Right atrium auricular region (tissue), 2 donors: ENCODE data around the gene PLCD3. TPM values are rescaled to one million over a fixed set of nuclear protein-coding genes. Genes with fewer than 3 reads are reported as not detected.
A peak's percentile ranks its signal among the peaks of the same experiment; 100 is the strongest.

Experiments
- DNase-seq: peaks from one replicate; pipeline ENCODE4 v3.0.0-alpha.2; 2019; ENCODE audit warnings: low spot score
- H3K27ac ChIP-seq, 2 donors: fragments of 200-600 bp; sonication (generic); 1 replicate in 1 of 2; 2 replicates in 1 of 2; pipeline ENCODE4 v1.5.1; 2016 to 2019
- H3K27me3 ChIP-seq, 2 donors: fragments of 200-600 bp; sonication (generic); one replicate each; pipeline versions ENCODE4 v1.5.1 to v1.6.0; 2017 to 2019
- H3K36me3 ChIP-seq: fragments of 200-600 bp; sonication (generic); one replicate; pipeline ENCODE4 v1.5.1; 2016
- H3K4me1 ChIP-seq, 2 donors: fragments of 200-600 bp; sonication (generic); one replicate each; pipeline versions ENCODE4 v1.5.1 to v1.6.0; 2017 to 2019
- H3K4me3 ChIP-seq, 2 donors: fragments of 200-600 bp; sonication (generic); 1 replicate in 1 of 2; 2 replicates in 1 of 2; pipeline ENCODE4 v1.5.1; 2017 to 2019; ENCODE audit warnings: mild to moderate bottlenecking in 1 of 2, moderate library complexity in 1 of 2
- H3K9me3 ChIP-seq, 2 donors: fragments of 200-600 bp; sonication (generic); one replicate each; pipeline ENCODE4 v1.5.1; 2019
- CTCF ChIP-seq, 2 donors: fragments of 200-600 bp; sonication (generic); IDR thresholded peaks; one replicate each; pipeline ENCODE4 v1.5.1; 2019; ENCODE audit warnings: antibody characterized with exemption in 2 of 2
- total RNA-seq, 2 donors: library from RNA; depleted of rRNA; stranded (reverse); fragments of >200 nt; gene quantifications; one replicate each; pipeline ENCODE4 v1.1.0, GENCODE V29; 2016

Gene PLCD3
- total RNA-seq, 2 donors from 2014 or later: 102 to 156 TPM

- Histone ChIP-seq H3K4me3 (no peak overlapping the region), H3K36me3 (no peaks in the 10 kb centered on the region), H3K27me3 (no peaks in the 10 kb centered on the region), H3K27ac (peak overlapping the region in 1 of 2 donors; percentile 48), H3K9me3 (no peaks in the 10 kb centered on the region), H3K4me1 (peaks cover 0 to 60% of the 10 kb centered on the region in 2 donors)
- no peak for DNase-seq
- TF ChIP-seq CTCF (IDR thresholded peaks at IDR 0.05): no peak
Observed at GRCh38 chr17:45155029-45155428, 22.7 kb upstream of the PLCD3 start.

GRCh38 chr17:45150911-45151809 is 18.8 kb upstream of the PLCD3 start:
- H3K4me1 ChIP-seq: peaks cover 0 to 46% of the 10 kb centered on the region in 2 donors
- H3K36me3 ChIP-seq: no peaks in the 10 kb centered on the region
- no peaks in the 10 kb centered on the region for H3K27me3 ChIP-seq
- peak overlapping the region; percentile 75 to 93 for H3K4me3 ChIP-seq
- no peak for DNase-seq
- H3K27ac ChIP-seq: peak overlapping the region; percentile 95 to 99
- no peak for TF ChIP-seq CTCF (IDR thresholded peaks at IDR 0.05)
- no peaks in the 10 kb centered on the region for H3K9me3 ChIP-seq

- H3K4me1 ChIP-seq: peaks cover 0 to 38% of the 10 kb centered on the region in 2 donors
- H3K27ac ChIP-seq: peak overlapping the region; percentile 95 to 99
- DNase-seq: peak; percentile 86
- no peak for TF ChIP-seq CTCF (IDR thresholded peaks at IDR 0.05)
- peak overlapping the region; percentile 75 to 93 for H3K4me3 ChIP-seq
- H3K9me3 ChIP-seq: no peaks in the 10 kb centered on the region
- no peaks in the 10 kb centered on the region for H3K36me3 ChIP-seq
- H3K27me3 ChIP-seq: no peaks in the 10 kb centered on the region
Observed at GRCh38 chr17:45149669-45150664, 17.7 kb upstream of the PLCD3 start.

- peaks cover 0 to 45% of the 10 kb centered on the region in 2 donors for H3K4me1 ChIP-seq
- no peaks in the 10 kb centered on the region for H3K36me3 ChIP-seq
- DNase-seq: peak; percentile 91
- peak overlapping the region; percentile 75 to 93 for H3K4me3 ChIP-seq
- H3K9me3 ChIP-seq: no peaks in the 10 kb centered on the region
- H3K27me3 ChIP-seq: no peaks in the 10 kb centered on the region
- peak overlapping the region; percentile 95 to 99 for H3K27ac ChIP-seq
- TF ChIP-seq CTCF (IDR thresholded peaks at IDR 0.05): peak; percentile 77 to 92
Observed at GRCh38 chr17:45149037-45149668, 16.8 kb upstream of the PLCD3 start.
